ENCODE data around the gene EFCAB8.

Gene EFCAB8

DNA sequence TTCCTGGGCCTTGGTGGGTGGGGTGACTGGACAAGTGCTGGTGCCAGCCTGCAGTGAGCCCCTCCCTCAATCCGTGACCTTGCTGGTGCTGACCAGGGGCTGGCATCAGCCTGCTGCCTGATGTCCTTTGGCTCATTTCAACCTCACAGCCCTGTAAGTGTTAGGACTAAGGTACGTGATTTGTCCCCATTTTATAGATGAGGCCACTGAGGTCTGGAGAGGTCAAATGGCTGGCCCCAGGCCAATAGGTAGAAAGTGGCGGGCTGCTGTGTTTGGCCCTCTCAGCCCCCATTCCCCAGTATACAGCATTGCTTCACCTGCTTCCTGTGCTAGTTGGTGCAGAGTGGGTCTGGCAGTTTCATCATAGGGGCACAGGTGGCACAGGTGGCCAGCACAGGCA lies 20.1 kb downstream of the EFCAB8 start:
- Histone ChIP-seq H3K4me2 (ENCODE audit: low read length) (no peak overlapping the region), H3K9me3 (ENCODE audit: control insufficient read depth, low read length) (no peaks in the 10 kb centered on the region), H3K79me2 (no peaks in the 10 kb centered on the region), H3K4me1 (no peaks in the 10 kb centered on the region), H2AFZ (no peak overlapping the region), H3K4me3 (ENCODE audit: low read depth, low read length) (no peak overlapping the region), H3K9ac (no peak overlapping the region), H3K27me3 (ENCODE audit: control insufficient read depth, insufficient read depth, low read length) (no peaks in the 10 kb centered on the region), H3K27ac (no peak overlapping the region), H3K36me3 (ENCODE audit: control insufficient read depth, insufficient read depth, low read length) (no peaks in the 10 kb centered on the region)
- TF ChIP-seq, protein P1, sequence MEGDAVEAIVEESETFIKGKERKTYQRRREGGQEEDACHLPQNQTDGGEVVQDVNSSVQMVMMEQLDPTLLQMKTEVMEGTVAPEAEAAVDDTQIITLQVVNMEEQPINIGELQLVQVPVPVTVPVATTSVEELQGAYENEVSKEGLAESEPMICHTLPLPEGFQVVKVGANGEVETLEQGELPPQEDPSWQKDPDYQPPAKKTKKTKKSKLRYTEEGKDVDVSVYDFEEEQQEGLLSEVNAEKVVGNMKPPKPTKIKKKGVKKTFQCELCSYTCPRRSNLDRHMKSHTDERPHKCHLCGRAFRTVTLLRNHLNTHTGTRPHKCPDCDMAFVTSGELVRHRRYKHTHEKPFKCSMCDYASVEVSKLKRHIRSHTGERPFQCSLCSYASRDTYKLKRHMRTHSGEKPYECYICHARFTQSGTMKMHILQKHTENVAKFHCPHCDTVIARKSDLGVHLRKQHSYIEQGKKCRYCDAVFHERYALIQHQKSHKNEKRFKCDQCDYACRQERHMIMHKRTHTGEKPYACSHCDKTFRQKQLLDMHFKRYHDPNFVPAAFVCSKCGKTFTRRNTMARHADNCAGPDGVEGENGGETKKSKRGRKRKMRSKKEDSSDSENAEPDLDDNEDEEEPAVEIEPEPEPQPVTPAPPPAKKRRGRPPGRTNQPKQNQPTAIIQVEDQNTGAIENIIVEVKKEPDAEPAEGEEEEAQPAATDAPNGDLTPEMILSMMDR (IDR thresholded peaks at IDR 0.05), result no peak

DNA sequence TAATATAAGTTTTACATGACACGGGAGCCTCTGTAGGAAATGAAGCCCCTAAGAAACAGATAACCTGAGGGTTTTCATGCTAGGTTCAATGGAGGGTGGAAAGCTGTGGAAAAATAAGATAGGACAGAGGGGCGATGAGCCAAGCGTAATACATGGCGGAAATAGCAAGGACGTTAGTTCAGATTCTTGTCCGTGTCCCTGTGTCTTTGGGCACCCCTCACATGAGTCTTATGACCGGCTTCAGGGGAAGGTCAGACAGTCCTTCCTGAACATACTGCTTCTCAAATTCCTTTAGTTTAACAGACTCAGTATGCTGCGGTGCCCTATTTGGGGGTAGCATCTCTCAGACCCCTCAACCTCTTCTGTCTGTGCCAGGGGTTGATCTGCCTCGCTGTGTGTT lies 20.8 kb downstream of the EFCAB8 start:
- Histone ChIP-seq H3K4me3 (ENCODE audit: low read depth, low read length) (no peak overlapping the region), H3K36me3 (ENCODE audit: control insufficient read depth, insufficient read depth, low read length) (no peaks in the 10 kb centered on the region), H3K27ac (no peak overlapping the region), H3K4me2 (ENCODE audit: low read length) (no peak overlapping the region), H3K4me1 (no peaks in the 10 kb centered on the region), H3K9me3 (ENCODE audit: control insufficient read depth, low read length) (no peaks in the 10 kb centered on the region), H3K79me2 (no peaks in the 10 kb centered on the region), H3K9ac (no peak overlapping the region), H3K27me3 (ENCODE audit: control insufficient read depth, insufficient read depth, low read length) (no peaks in the 10 kb centered on the region), H2AFZ (no peak overlapping the region)
- TF ChIP-seq, protein P1 (IDR thresholded peaks at IDR 0.05), result no peak

DNA sequence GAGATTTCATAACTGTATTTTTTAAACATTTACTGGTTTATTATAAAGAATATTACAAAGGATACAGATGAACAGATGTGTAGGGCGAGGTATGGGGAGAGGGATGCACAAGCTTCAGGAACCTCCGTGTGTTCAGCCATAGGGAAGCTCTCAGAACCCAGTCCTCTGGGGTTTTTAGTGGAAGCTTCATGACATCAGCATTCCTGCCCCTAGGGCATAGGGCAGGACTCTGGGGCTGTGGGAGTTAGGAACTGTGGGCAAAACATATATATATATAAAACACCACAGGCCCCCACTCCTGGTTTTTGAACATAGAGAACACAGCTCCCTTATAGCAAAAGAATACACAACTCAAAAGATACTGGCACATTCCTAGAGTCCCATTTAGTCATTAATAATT lies 21.9 kb downstream of the EFCAB8 start:
- Histone ChIP-seq H3K9me3 (ENCODE audit: control insufficient read depth, low read length) (no peaks in the 10 kb centered on the region), H3K27me3 (ENCODE audit: control insufficient read depth, insufficient read depth, low read length) (no peaks in the 10 kb centered on the region), H3K4me1 (no peaks in the 10 kb centered on the region), H2AFZ (no peak overlapping the region), H3K4me3 (ENCODE audit: low read depth, low read length) (no peak overlapping the region), H3K36me3 (ENCODE audit: control insufficient read depth, insufficient read depth, low read length) (no peaks in the 10 kb centered on the region), H3K4me2 (ENCODE audit: low read length) (no peak overlapping the region), H3K9ac (no peak overlapping the region), H3K27ac (no peak overlapping the region), H3K79me2 (no peaks in the 10 kb centered on the region)
- TF ChIP-seq, protein P1 (IDR thresholded peaks at IDR 0.05), result no peak

DNA sequence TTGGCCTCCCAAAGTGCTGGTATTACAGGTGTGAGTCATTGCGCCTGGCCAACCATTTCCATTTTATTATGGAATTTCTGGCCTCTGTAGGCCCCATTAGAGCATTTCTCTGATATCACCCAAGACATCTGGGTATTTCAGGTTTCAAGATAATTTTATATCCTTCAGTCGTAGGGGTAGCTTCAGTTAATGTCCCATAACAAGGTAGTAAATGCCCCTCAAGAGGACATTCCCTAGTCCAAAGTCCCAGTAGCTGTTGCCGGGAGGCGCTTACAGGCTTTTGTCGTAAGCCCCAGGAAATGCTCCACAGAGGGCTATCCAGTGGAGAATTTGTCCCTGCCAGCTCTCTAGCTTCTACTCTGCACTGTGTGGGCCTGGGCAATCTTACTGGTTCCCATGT lies 24.4 kb downstream of the EFCAB8 start:
- no peak overlapping the region for H3K9ac ChIP-seq
- no peaks in the 10 kb centered on the region for H3K27me3 ChIP-seq (ENCODE audit: control insufficient read depth, insufficient read depth, low read length)
- no peak overlapping the region for H2AFZ ChIP-seq
- H3K4me3 ChIP-seq (ENCODE audit: low read depth, low read length), result no peak overlapping the region
- no peaks in the 10 kb centered on the region for H3K4me1 ChIP-seq
- no peaks in the 10 kb centered on the region for H3K79me2 ChIP-seq
- no peak overlapping the region for H3K4me2 ChIP-seq (ENCODE audit: low read length)
- TF ChIP-seq, protein P1 (IDR thresholded peaks at IDR 0.05), result no peak
- no peak overlapping the region for H3K27ac ChIP-seq
- H3K9me3 ChIP-seq (ENCODE audit: control insufficient read depth, low read length), result no peaks in the 10 kb centered on the region
- no peaks in the 10 kb centered on the region for H3K36me3 ChIP-seq (ENCODE audit: control insufficient read depth, insufficient read depth, low read length)

DNA sequence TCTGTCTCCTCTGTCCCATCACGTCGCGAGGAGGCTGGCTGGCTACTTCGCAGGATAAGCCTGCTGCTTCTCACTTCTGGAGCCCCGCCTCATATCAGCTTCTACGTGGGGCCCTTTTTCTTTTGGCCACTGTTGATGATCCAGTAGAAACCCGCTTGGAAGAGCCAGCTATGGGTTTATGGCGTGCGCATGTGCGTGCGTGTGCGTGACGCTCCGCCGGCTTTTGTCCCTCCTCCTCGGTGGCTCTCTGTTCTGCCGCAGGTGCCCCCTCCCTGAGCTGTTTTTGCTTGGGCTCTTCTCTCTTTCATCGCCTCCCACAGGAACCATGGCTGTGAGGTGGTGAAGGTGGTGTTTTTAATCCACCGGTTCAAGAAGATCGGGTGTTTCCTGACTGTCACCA lies 26.5 kb downstream of the EFCAB8 start:
- H3K79me2 ChIP-seq, result no peaks in the 10 kb centered on the region
- no peaks in the 10 kb centered on the region for H3K9me3 ChIP-seq (ENCODE audit: control insufficient read depth, low read length)
- no peak overlapping the region for H2AFZ ChIP-seq
- H3K9ac ChIP-seq, result no peak overlapping the region
- H3K4me3 ChIP-seq (ENCODE audit: low read depth, low read length), result no peak overlapping the region
- no peak overlapping the region for H3K4me2 ChIP-seq (ENCODE audit: low read length)
- H3K4me1 ChIP-seq, result no peaks in the 10 kb centered on the region
- H3K36me3 ChIP-seq (ENCODE audit: control insufficient read depth, insufficient read depth, low read length), result no peaks in the 10 kb centered on the region
- H3K27ac ChIP-seq, result no peak overlapping the region
- H3K27me3 ChIP-seq (ENCODE audit: control insufficient read depth, insufficient read depth, low read length), result no peaks in the 10 kb centered on the region
- TF ChIP-seq, protein P1 (IDR thresholded peaks at IDR 0.05), result no peak

All from parathyroid adenoma (tissue), 2 donors.